Measurements from ENCODE around the gene TIMM29. TPM values are rescaled to one million over a fixed set of nuclear protein-coding genes. Genes with fewer than 3 reads are reported as not detected.

TIMM29 gene
- total and polyA plus RNA-seq, 9 of the 15 experiments (the other 6 are each of a cell fraction or from before 2014, with no cell fraction given), result 2.4 to 29.4 (median 16.3) TPM

GRCh38 chr19:10928563-10929401 is at the start of gene TIMM29, which contains the start of gene YIPF2 (continued):
- no peak for TF ChIP-seq MLLT1 (IDR thresholded peaks at IDR 0.05)
- peak; percentile 86 for TF ChIP-seq MBD2 (IDR thresholded peaks at IDR 0.05; ENCODE audit: borderline replicate concordance, low read depth)
- no peak for TF ChIP-seq ZBTB1 (CRISPR knock-in tag; IDR thresholded peaks at IDR 0.05; ENCODE audit: borderline replicate concordance, low read depth)
- TF ChIP-seq MEF2D (tag; conservative IDR thresholded peaks at IDR 0.05; ENCODE audit: low read depth), result no peak
- TF ChIP-seq ZNF384 (IDR thresholded peaks at IDR 0.05; ENCODE audit: low read depth, low read length), result peak; percentile 14; the same call in 1 of the 2 replicates
- TF ChIP-seq XRCC3 (IDR thresholded peaks at IDR 0.05), result no peak
- TF ChIP-seq ZNF232 (CRISPR knock-in tag; IDR thresholded peaks at IDR 0.05), result no peak
- no peak for TF ChIP-seq RUNX1 (IDR thresholded peaks at IDR 0.05; ENCODE audit: low read depth)
- no peak for TF ChIP-seq ZNF76 (CRISPR knock-in tag; IDR thresholded peaks at IDR 0.05; ENCODE audit: borderline replicate concordance)
- TF ChIP-seq ETS2 (tag; IDR thresholded peaks at IDR 0.05; ENCODE audit: borderline replicate concordance, poor library complexity, severe bottlenecking), result no peak
- no peak for TF ChIP-seq ZNF398 (CRISPR knock-in tag; IDR thresholded peaks at IDR 0.05)
- peak; percentile 68 for TF ChIP-seq POLR2B (IDR thresholded peaks at IDR 0.05; ENCODE audit: low read depth, partially characterized antibody)
- peak in 1 of 2 experiments; percentile 85; a peak in 2 of 4 replicates for TF ChIP-seq KDM4B (IDR thresholded peaks at IDR 0.05; ENCODE audit: borderline replicate concordance in 2 of 2, low read depth in 1 of 2)
- TF ChIP-seq DIDO1 (tag; IDR thresholded peaks at IDR 0.05; ENCODE audit: low read depth), result peak; percentile 93
- no peak for TF ChIP-seq ZNF707 (CRISPR knock-in tag; conservative IDR thresholded peaks at IDR 0.05)
- TF ChIP-seq MYC (IDR thresholded peaks at IDR 0.05; ENCODE audit: low read depth, low read length), result peak; percentile 51; the same call in 1 of the 2 replicates
- TF ChIP-seq MYC (CRISPR knock-in tag; IDR thresholded peaks at IDR 0.05; ENCODE audit: borderline replicate concordance, low read depth), result no peak
- no peak for TF ChIP-seq FOXO4 (CRISPR knock-in tag; IDR thresholded peaks at IDR 0.05)
- TF ChIP-seq TCF15 (CRISPR knock-in tag; IDR thresholded peaks at IDR 0.05), result no peak
- TF ChIP-seq BRD9 (IDR thresholded peaks at IDR 0.05; ENCODE audit: low read depth, partially characterized antibody), result no peak
- TF ChIP-seq NR2C1 (IDR thresholded peaks at IDR 0.05), result peak; percentile 61; the same call in 1 of the 2 replicates
- peak; percentile 73 for TF ChIP-seq NR2C1 (tag; IDR thresholded peaks at IDR 0.05)
- peak; percentile 61 for TF ChIP-seq L3MBTL2 (IDR thresholded peaks at IDR 0.05)
- no peak for TF ChIP-seq KDM2B (CRISPR knock-in tag; IDR thresholded peaks at IDR 0.05)

All from K562 (cell line).